Kasumi-1 (cell line): ENCODE data around the gene KIF5C.
A peak's percentile ranks its signal among the peaks of the same experiment; 100 is the strongest.

ENCODE experiments used
- DNase-seq, 2 experiments: peaks; one replicate each; lab custom pipeline; 2025; lab: John Stamatoyannopoulos, UW

The KIF5C gene

DNA sequence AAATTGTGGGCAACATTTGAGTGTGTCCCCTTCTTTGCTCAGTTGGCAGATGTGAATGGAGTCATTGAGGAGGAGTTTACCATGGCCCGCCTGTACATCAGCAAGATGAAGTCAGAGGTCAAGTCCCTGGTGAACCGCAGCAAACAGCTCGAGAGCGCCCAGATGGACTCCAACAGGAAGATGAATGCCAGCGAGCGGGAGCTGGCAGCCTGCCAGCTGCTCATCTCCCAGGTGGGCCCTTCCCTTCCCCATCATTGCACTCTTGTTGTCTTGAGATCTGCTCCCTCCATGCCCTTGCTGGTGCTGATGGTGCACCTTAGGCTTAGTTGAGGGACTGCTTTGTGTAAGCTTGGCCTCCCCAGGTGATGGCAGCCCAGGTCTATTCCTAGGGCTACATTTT, 115.9 kb downstream of the KIF5C start:
- no peak for DNase-seq

GRCh38 chr2:148992448-148992847, 117.4 kb downstream of the KIF5C start:
- no peak for DNase-seq

GRCh38 chr2:148993351-148993750, 118.3 kb downstream of the KIF5C start:
- DNase-seq = no peak

GRCh38 chr2:148994341-148994740, 119.3 kb downstream of the KIF5C start:
- DNase-seq = no peak

DNA sequence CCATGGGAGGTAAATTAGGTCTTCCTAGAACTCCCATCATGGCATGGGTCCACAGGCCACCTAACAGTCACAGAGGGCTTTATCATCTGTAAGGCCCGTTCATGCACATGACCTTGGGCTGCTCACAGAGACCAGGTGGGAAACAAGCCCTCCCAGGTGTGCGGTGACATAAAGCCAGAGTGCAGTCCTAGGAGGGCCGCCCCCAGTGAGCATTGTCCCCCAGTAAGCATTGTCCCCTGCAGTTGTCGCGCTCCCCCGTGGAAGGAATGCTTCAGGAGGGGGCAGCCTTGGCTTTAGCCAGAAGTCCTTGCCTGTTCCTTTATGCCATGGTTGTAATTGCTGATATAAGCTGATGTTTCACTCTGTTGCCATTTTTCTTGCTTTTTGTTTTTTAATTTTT, 121.8 kb downstream of the KIF5C start:
- DNase-seq = no peak

DNA sequence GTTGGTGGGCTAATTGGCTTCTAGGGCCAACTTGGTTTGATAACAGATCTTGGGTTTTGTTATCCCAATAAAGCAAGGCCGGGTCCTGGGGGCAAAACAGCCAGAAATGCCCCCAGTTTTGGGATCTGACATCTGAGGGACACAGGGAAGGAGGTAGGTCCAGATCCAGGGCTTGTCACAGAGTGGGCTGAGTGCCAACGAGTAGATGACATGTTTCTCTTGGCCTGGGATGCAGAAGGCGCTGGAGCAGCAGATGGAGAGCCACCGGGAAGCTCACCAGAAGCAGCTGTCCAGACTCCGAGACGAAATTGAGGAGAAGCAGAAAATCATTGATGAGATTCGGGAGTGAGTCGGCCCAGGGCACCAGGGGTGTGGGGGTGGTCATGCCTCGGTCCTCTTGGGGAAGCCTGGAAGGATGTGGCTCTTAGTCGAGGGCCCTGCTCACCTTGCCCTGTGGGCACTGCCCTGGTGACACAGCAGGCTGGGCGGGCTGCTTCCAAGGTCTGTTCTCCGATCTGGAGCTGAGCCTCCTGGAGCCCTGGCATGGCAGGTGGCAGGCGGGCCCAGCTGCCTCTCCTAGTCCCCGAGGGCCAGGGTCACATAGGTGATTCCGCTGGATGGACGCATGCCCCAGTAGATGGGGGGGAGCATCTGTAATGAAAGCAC, 123.3 kb downstream of the KIF5C start:
- no peak for DNase-seq

DNA sequence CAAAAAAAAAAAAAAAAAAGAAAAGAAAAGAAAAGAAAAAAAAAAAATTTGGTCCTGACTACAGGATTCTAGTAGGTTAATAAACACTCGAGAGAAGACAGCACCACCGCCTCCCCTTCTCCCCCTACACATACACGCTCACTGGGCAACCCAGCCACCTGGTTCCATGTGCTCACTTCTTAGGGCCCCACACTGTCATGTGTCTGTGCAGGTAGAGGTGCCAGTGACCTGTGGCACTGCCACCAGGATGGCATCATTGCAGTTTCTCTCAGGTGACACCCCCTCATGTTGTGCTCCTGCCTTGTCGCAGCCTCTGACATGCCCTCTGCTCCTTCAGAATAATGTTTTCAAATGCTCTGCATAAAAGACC, 123.8 kb downstream of the KIF5C start:
- no peak for DNase-seq

- DNase-seq = no peak
Observed at GRCh38 chr2:148999451-148999921, 124.5 kb downstream of the KIF5C start.

- DNase-seq = peak in 1 of 2 experiments; percentile 24
Observed at GRCh38 chr2:149000158-149000938, 125.3 kb downstream of the KIF5C start.

DNA sequence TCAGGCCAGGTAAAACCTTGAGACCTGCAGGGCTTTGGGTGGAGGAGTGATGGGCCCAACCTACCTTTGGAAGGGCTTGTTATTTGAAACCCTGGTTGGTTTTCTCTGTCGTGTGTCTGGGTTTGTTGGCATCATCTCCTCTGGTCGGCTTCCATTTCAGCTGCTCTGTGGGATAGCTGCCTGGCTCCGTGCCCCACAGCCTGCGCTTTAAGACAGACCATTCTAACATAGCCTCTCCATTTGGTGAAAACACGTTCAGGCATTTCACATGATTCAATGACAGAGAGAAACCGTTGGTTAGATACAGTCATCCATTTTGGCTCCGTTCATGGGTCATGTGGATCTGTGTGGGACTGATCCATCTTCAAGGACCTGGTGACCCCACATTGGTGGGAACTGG, 126.5 kb downstream of the KIF5C start:
- no peak for DNase-seq

DNA sequence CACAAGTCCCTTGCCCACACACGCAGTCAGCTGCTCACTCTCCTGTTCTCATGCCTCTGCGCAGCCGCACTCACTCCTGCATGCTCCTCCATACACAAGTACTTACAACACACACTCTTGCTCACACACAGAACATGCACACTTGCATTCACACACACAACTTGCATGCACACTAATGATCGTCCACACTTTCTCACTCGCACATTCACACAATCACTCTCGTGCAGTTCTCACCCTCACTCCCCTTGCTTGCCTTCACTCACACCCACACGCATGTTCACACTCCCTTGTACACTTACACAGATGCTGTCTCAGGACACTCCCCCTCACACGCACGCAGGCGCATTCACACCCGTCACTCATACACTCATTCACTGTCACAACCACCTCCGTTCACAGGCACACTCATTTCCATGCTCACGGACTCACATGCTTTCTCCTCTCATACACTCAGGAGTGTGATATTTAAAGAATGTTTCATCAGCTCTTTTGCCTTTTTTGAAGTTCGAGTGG, 127.4 kb downstream of the KIF5C start:
- no peak for DNase-seq

DNA sequence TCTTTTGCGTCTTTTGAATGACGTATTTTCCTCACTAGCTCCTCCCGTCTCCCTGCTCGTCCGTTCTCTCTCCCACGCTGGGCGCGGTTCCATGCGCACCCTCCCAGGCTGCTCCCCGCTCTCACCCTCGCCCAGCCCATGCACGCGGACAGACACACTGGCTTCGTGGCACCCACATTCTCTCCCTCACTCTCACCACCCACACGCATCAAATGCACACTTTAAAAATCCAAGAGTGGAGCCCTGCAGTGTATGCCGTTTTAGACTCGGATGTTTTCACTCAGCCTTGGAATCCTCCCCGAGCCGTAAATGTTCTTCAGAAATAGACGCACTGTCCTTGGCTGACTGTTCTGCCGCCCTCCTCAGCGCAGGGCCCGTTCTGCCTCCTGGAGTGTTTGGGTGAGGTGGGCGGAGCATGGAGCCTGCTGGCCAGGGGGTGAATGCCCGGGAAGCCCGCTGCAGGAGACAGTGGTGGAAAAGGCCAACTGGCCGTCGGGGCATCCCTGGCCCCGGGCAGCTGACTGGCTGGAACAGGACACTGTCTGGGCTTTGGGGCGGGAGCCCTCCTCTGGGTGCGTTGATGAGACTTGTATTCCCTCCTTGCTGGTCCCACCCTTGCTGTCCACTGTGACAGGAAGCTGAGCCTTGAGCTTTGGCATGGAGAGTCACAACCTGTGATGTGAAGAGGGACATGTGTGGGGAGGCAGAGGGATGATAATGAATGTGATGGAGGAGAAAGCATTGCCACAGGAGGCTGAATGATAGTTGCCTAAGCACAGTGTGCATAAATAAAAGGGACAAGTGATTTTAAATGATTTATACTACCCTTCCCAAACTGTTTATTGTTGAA, 128.1 kb downstream of the KIF5C start:
- DNase-seq = no peak

- DNase-seq = no peak
Observed at GRCh38 chr2:149004836-149005235, 129.8 kb downstream of the KIF5C start.

- DNase-seq = no peak
Observed at GRCh38 chr2:149005471-149006077, 130.5 kb downstream of the KIF5C start.

GRCh38 chr2:149006883-149007543, 132.0 kb downstream of the KIF5C start:
- DNase-seq = no peak

DNA sequence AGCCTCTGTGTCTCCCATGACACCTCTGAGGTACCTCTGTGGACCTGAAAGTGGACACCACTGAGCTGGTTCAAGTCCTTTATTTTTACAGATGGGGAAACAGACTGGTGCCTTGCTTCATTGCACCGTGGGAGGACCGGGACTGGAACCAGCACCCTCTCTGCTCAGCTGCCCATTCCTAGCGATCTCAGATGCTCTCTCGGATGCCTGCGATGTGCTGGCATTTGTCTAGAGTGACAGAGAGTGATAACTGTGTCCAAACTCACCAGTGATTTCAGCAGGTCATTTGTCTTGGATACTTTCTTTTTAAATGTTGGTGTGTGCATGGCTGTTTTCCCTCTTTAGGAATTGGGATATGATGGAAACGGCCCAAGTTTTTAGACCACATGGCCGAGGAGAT, 133.4 kb downstream of the KIF5C start:
- no peak for DNase-seq

GRCh38 chr2:149009576-149010461, 134.8 kb downstream of the KIF5C start:
- DNase-seq = no peak

DNA sequence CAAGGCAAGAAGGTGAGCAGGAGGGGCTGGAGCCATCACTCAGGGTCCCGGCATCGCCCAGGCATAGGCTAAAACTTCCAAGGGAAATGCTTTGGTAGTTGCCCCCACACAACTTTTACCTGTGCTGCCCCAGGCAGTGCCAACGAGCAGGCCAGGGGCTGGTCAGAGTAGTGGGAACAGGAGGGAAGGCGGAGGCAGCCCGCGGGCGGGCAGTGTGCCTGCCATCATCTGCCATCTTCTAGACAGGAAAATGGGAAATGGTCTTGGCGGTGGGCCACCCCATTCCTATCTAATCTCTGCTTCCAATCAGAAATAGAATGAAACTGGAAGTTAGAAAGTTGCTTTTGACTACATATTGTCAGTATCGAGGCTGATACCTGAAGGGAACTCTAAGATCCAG, 137.5 kb downstream of the KIF5C start:
- no peak for DNase-seq

DNA sequence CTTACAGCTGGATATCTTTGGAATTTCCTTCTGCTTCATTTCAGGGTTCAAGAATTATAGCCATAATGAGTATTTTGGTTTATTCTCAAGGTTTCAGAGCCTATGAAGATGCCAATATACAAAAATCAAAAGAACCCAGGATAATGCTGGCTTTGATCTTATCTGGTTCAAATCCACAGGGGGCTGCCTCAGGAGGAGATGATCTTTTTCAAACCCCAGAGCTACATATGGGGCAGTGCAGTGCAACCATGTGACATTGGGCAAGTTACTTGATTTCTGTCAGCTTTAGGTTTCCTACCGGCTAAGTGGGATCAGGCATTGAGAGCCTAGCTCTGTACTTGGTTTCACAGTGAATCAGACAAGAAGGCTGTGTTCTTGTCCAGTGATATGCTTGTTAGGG, 140.5 kb downstream of the KIF5C start:
- DNase-seq = no peak

DNA sequence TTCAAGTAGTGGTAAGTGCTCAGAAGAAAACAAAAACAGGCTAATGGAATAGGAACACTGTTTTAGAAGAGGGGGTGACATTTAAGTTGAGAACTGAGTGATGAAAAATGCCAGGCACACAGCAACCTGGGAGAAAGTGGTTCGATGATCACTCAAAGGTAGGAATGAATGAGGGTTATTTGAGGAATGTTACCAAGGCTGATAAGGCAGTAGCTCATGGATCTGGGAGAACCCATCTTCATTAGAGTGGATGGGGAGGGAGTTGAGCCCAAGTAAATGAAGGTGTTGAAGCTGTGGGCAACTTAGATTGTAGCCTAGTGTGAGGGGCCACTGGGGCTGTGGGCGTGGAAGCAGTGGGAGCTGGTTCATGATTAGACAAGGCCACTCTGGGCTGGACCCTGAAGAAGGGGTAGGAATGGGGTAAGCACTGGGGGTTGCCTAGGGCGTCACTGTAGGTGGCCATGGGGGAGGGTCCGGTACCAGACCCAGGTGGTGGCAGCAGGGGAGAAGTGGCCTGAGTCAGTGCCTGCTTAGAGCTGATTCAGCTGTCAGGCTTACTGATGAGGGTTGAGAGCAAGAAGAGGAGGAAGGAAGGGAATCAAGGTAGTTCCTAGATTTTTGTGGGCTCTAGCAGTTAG, 141.0 kb downstream of the KIF5C start:
- DNase-seq = no peak
